HepG2 (cell line): ENCODE data around the gene TUBAL3. TPM values are rescaled to one million over a fixed set of nuclear protein-coding genes. Genes with fewer than 3 reads are reported as not detected.

Source experiments
- ATAC-seq: fragments of 200-7000 bp; cut with Tn5 transposase; 3 replicates; pipeline ENCODE4 v1.9.1; 2020; ENCODE audit warnings: mild to moderate bottlenecking, moderate library complexity
- BruUV-seq: library from RNA; stranded (reverse); fragments of 400-500 nt; replicated peaks from 2 replicates; lab custom pipeline; 2021; lab: Mats Ljungman, UMichigan
- CTCF ChIA-PET: fragments of 300-600 bp; formaldehyde crosslinking; extraction: SDS; loops from one replicate; lab custom pipeline; 2021; ENCODE audit warnings: low total read pairs, inconsistent platforms, low intra/inter-chr PET ratio; lab: Yijun Ruan, JAX
- POLR2A ChIA-PET: fragments of 350-600 bp; sonication (Branson Sonifier 250); formaldehyde crosslinking; loops from one replicate; lab custom pipeline; 2020; ENCODE audit warnings: antibody characterized with exemption, inconsistent platforms; lab: Yijun Ruan, JAX
- DNase-seq: peaks from one replicate; pipeline ENCODE4 v3.0.0-alpha.2; 2015; ENCODE audit warnings: low spot score
- FAIRE-seq: peaks from 3 replicates; lab custom pipeline; 2011; peaks lifted over from hg19 to GRCh38; lab: Jason Lieb, UNC
- H2AFZ ChIP-seq: one replicate; pipeline ENCODE4 v1.6.1; 2011; ENCODE audit warnings: low read length, inconsistent platforms
- H3K27ac ChIP-seq: fragments of 300-600 bp; 3 replicates; pipeline ENCODE4 v1.8.0; 2011; ENCODE audit warnings: mixed run types, mild to moderate bottlenecking, mixed read lengths, low read length, inconsistent platforms; ENCODE audit not compliant: insufficient read depth; ENCODE audit errors: extremely low read length
- H3K27me3 ChIP-seq, 2 experiments: fragments of 200-600 bp in 1 of 2; 2 replicates in 1 of 2; 3 replicates in 1 of 2; pipeline versions ENCODE4 v1.6.0 to v1.8.0; 2011; ENCODE audit warnings: low read length in 2 of 2, mild to moderate bottlenecking in 2 of 2, moderate library complexity in 2 of 2, inconsistent platforms in 1 of 2; ENCODE audit not compliant: insufficient read depth in 2 of 2, control insufficient read depth in 1 of 2
- H3K36me3 ChIP-seq, 2 experiments: fragments of 200-600 bp in 1 of 2; replicated peaks in 1 of 2; 2 replicates in 1 of 2; 3 replicates in 1 of 2; pipeline versions ENCODE4 v1.5.1 to v1.8.0; 2011; ENCODE audit warnings: low read length in 2 of 2, inconsistent platforms in 1 of 2; ENCODE audit not compliant: insufficient read depth in 2 of 2, control insufficient read depth in 1 of 2
- H3K4me1 ChIP-seq: 2 replicates; pipeline ENCODE4 v1.5.1; 2012; ENCODE audit warnings: low read length, inconsistent platforms; ENCODE audit not compliant: insufficient read depth
- H3K4me2 ChIP-seq: 2 replicates; pipeline ENCODE4 v1.6.0; 2011; ENCODE audit warnings: low read depth, low read length, inconsistent platforms
- H3K4me3 ChIP-seq, 3 experiments: fragments of 200-600 bp in 1 of 3; sonication (generic), shearing (Covaris generic) in 1 of 3; replicated peaks in 1 of 3; 2 replicates each; pipeline ENCODE4 v1.5.1; 2011 to 2016; ENCODE audit warnings: low read length in 3 of 3, inconsistent platforms in 2 of 3, low read depth in 2 of 3, mild to moderate bottlenecking in 2 of 3, control low read depth in 1 of 3, mixed read lengths in 1 of 3; ENCODE audit not compliant: insufficient read depth in 1 of 3
- H3K79me2 ChIP-seq: one replicate; pipeline ENCODE4 v1.6.1; 2011; ENCODE audit warnings: low read length, inconsistent platforms; ENCODE audit not compliant: insufficient read depth
- H3K9ac ChIP-seq: 2 replicates; pipeline ENCODE4 v1.6.0; 2011; ENCODE audit warnings: mild to moderate bottlenecking, low read depth, low read length, inconsistent platforms; ENCODE audit not compliant: insufficient read depth
- H3K9me3 ChIP-seq: 2 replicates; pipeline ENCODE4 v1.5.1; 2012; ENCODE audit warnings: mild to moderate bottlenecking, low read length
- H4K20me1 ChIP-seq: 2 replicates; pipeline ENCODE4 v1.6.0; 2011; ENCODE audit warnings: inconsistent platforms, mild to moderate bottlenecking, low read length, moderate library complexity; ENCODE audit not compliant: insufficient read depth
- AGO2 ChIP-seq: fragments of 200-400 bp; formaldehyde crosslinking; optimal IDR thresholded peaks from 2 replicates; pipeline ENCODE3; 2017; ENCODE audit warnings: mild to moderate bottlenecking, low read depth, low read length, moderate library complexity
- PTBP1 ChIP-seq: fragments of 200-400 bp; formaldehyde crosslinking; IDR thresholded peaks from 2 replicates; pipeline ENCODE4 v1.6.1; 2018; ENCODE audit warnings: low read length, low read depth; ENCODE audit not compliant: poor library complexity, severe bottlenecking
- TEAD2 ChIP-seq: sonication (generic); formaldehyde crosslinking; IDR thresholded peaks from 2 replicates; pipeline ENCODE4 v1.9.0; 2021; ENCODE audit warnings: missing genetic modification reagents
- ZNF260 ChIP-seq: sonication (generic); formaldehyde crosslinking; IDR thresholded peaks from 2 replicates; pipeline ENCODE4 v1.4.0; 2020; ENCODE audit warnings: missing genetic modification reagents, low read depth, mild to moderate bottlenecking, borderline replicate concordance
- ZNF33A ChIP-seq: sonication (generic); formaldehyde crosslinking; IDR thresholded peaks from 2 replicates; pipeline ENCODE4 v1.5.1; 2020; ENCODE audit warnings: missing genetic modification reagents, mild to moderate bottlenecking, moderate library complexity, borderline replicate concordance
- ZNF691 ChIP-seq: sonication (generic); formaldehyde crosslinking; IDR thresholded peaks from 2 replicates; pipeline ENCODE4 v1.4.0; 2020; ENCODE audit warnings: missing genetic modification reagents, low read depth, mild to moderate bottlenecking, borderline replicate concordance
- WGBS: methylation state at CpG from one replicate; pipeline ENCODE4 v1.1.6; 2017; ENCODE audit warnings: low lambda C conversion rate; 5-methylcytosine and 5-hydroxymethylcytosine counted together
- in situ Hi-C: cut with HindIII; loops from 2 replicates; pipeline ENCODE4 v1.10.0; 2017; ENCODE audit warnings: low pct_unique_long_range_greater_than_20kb; ENCODE audit not compliant: extremely low pct_ligation_motif_present
- intact Hi-C: fragments of 100-400 bp; cut with micrococcal nuclease; formaldehyde crosslinking; loops from one replicate; pipeline ENCODE4 v1.10.0; 2022; ENCODE audit not compliant: unreplicated experiment
- polyA plus RNA-seq, 8 experiments: library from polyadenylated mRNA; depleted of rRNA in 3 of 8; stranded (reverse) in 7 of 8; unstranded in 1 of 8; fragments of >200 nt; fragmentation: Illumina TruSeq in 4 of 8; extraction: Trizol in 4 of 8; gene quantifications; 2 replicates each; pipeline versions ENCODE4 v1.2.1 to v1.2.3, GENCODE V29; 2011 to 2016; ENCODE audit warnings: low read depth in 4 of 8, missing spikeins in 1 of 8, mixed read lengths in 1 of 8; ENCODE audit not compliant: insufficient read depth in 1 of 8
- total RNA-seq, 5 experiments: library from RNA; depleted of rRNA; stranded (reverse); fragments of >200 nt; fragmentation: Illumina TruSeq; extraction: Trizol; gene quantifications; 2 replicates each; pipeline ENCODE4 v1.2.3, GENCODE V29; 2016; ENCODE audit warnings: low read depth in 1 of 5
- TF ChIP-seq, protein P1 (sequence below): sonication (generic); formaldehyde crosslinking; IDR thresholded peaks from 2 replicates; pipeline ENCODE4 v1.5.0; 2020; ENCODE audit warnings: mild to moderate bottlenecking, missing genetic modification reagents
- TF ChIP-seq, protein P2 (sequence below): sonication (generic); formaldehyde crosslinking; IDR thresholded peaks from 2 replicates; pipeline ENCODE4 v1.5.0; 2020; ENCODE audit warnings: mild to moderate bottlenecking, missing genetic modification reagents

TUBAL3 gene
- total and polyA plus RNA-seq, 2 of the 13 experiments (the other 11 are each of a cell fraction or from before 2014, with no cell fraction given) = 0.07 to 0.26 TPM

DNA sequence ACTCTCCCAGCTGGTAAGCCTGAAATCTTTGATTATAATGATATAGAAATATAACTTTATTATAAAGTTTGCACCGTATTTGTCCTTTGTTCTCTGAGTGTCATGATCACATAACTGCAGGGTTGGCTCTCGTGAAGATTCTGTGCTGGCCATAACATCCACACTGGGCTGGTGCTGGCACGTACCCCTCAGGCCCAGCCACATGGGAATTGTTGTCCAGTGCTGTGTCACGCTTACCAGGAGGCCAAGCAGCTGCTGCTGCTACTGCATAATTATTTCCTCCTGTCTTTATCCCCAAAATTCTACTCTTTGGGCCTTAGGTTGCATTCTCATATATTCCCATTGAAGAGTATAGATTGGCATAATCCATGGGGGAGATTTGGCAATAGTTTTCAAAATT, 60.6 kb downstream of the TUBAL3 start:
- intact Hi-C loops (no loop called here), in situ Hi-C loops (no loop called here)
- Histone ChIP-seq H4K20me1 (no peaks in the 10 kb centered on the region), H3K9me3 (no peaks in the 10 kb centered on the region), H3K4me2 (no peak overlapping the region), H3K4me1 (no peaks in the 10 kb centered on the region), H3K27me3 (peaks cover 0 to 29% of the 10 kb centered on the region in 2 experiments; a peak in 2 of 5 replicates), H3K9ac (no peak overlapping the region), H3K79me2 (no peaks in the 10 kb centered on the region), H2AFZ (no peak overlapping the region), H3K27ac (no peak overlapping the region), H3K4me3 (no peak overlapping the region), H3K36me3 (no peaks in the 10 kb centered on the region)
- ATAC-seq (no peak), FAIRE-seq (no peak), DNase-seq (no peak)
- CTCF ChIA-PET = interaction anchor here (1.3 kb wide), 1 partner anchor 494 kb away, joined by 3 read pairs; no protein-coding TSS in a partner anchor
- BruUV-seq = no TSS peak
- POLR2A ChIA-PET = no interaction called here
- WGBS = 26% methylated on average over 4 of the region's 4 CpGs
- TF ChIP-seq TEAD2 (no peak), ZNF260 (CRISPR knock-in tag) (no peak), PTBP1 (no peak), ZNF691 (CRISPR knock-in tag) (no peak), AGO2 (no peak), ZNF33A (no peak)
- TF ChIP-seq, protein P1, sequence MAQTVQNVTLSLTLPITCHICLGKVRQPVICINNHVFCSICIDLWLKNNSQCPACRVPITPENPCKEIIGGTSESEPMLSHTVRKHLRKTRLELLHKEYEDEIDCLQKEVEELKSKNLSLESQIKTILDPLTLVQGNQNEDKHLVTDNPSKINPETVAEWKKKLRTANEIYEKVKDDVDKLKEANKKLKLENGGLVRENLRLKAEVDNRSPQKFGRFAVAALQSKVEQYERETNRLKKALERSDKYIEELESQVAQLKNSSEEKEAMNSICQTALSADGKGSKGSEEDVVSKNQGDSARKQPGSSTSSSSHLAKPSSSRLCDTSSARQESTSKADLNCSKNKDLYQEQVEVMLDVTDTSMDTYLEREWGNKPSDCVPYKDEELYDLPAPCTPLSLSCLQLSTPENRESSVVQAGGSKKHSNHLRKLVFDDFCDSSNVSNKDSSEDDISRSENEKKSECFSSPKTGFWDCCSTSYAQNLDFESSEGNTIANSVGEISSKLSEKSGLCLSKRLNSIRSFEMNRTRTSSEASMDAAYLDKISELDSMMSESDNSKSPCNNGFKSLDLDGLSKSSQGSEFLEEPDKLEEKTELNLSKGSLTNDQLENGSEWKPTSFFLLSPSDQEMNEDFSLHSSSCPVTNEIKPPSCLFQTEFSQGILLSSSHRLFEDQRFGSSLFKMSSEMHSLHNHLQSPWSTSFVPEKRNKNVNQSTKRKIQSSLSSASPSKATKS (CRISPR knock-in tag) = no peak
- TF ChIP-seq, protein P2, sequence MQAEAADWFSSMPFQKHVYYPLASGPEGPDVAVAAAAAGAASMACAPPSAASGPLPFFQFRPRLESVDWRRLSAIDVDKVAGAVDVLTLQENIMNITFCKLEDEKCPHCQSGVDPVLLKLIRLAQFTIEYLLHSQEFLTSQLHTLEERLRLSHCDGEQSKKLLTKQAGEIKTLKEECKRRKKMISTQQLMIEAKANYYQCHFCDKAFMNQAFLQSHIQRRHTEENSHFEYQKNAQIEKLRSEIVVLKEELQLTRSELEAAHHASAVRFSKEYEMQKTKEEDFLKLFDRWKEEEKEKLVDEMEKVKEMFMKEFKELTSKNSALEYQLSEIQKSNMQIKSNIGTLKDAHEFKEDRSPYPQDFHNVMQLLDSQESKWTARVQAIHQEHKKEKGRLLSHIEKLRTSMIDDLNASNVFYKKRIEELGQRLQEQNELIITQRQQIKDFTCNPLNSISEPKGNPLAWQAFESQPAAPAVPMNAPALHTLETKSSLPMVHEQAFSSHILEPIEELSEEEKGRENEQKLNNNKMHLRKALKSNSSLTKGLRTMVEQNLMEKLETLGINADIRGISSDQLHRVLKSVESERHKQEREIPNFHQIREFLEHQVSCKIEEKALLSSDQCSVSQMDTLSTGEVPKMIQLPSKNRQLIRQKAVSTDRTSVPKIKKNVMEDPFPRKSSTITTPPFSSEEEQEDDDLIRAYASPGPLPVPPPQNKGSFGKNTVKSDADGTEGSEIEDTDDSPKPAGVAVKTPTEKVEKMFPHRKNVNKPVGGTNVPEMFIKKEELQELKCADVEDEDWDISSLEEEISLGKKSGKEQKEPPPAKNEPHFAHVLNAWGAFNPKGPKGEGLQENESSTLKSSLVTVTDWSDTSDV (CRISPR knock-in tag) = no peak
